HUES64 (cell line): Measurements from ENCODE around the gene DAND5. TPM values are rescaled to one million over a fixed set of nuclear protein-coding genes. Genes with fewer than 3 reads are reported as not detected.
A peak's percentile ranks its signal among the peaks of the same experiment; 100 is the strongest.

Experiments
- H3K27ac ChIP-seq: 2 replicates; pipeline ENCODE4 v1.7.0; 2013; ENCODE audit warnings: low read depth, low read length, inconsistent platforms
- H3K27me3 ChIP-seq: 2 replicates; pipeline ENCODE4 v1.6.1; 2013; ENCODE audit warnings: mild to moderate bottlenecking, low read length; ENCODE audit not compliant: insufficient read depth
- H3K36me3 ChIP-seq: 2 replicates; pipeline ENCODE4 v1.6.1; 2013; ENCODE audit warnings: mild to moderate bottlenecking, low read length; ENCODE audit not compliant: insufficient read depth
- H3K4me1 ChIP-seq: 2 replicates; pipeline ENCODE4 v1.6.1; 2013; ENCODE audit warnings: mild to moderate bottlenecking, low read length, moderate library complexity; ENCODE audit not compliant: insufficient read depth
- H3K4me3 ChIP-seq: 2 replicates; pipeline ENCODE4 v1.5.1; 2013; ENCODE audit warnings: mild to moderate bottlenecking, low read length, moderate library complexity
- H3K9ac ChIP-seq: 2 replicates; pipeline ENCODE4 v1.6.1; 2013; ENCODE audit warnings: mild to moderate bottlenecking, low read depth, low read length
- H3K9me3 ChIP-seq: 2 replicates; pipeline ENCODE4 v1.6.1; 2013; ENCODE audit warnings: low read depth, low read length; ENCODE audit not compliant: insufficient read depth
- WGBS: fragments of 150-250, 120-280 bp; methylation state at CpG from one replicate; pipeline ENCODE4 v1.1.7; 2013; ENCODE audit warnings: missing lambda C conversion rate; 5-methylcytosine and 5-hydroxymethylcytosine counted together
- polyA plus RNA-seq, 2 experiments: library from polyadenylated mRNA; stranded (reverse); fragments of 50-300 nt; gene quantifications; one replicate each; pipeline ENCODE4 v1.2.3, GENCODE V29; 2013

DAND5 gene, protein sequence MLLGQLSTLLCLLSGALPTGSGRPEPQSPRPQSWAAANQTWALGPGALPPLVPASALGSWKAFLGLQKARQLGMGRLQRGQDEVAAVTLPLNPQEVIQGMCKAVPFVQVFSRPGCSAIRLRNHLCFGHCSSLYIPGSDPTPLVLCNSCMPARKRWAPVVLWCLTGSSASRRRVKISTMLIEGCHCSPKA
- polyA plus RNA-seq (2013, experiment 1 of 2): not detected
- not detected for polyA plus RNA-seq (2013, experiment 2 of 2)

GRCh38 chr19:12969292-12969988 is at the start of gene DAND5:
Gene DAND5, plus strand, starts transcription at chr19:12969576. Its CDS starts 85 bp downstream, at chr19:12969661.
- Histone ChIP-seq H3K27ac (no peak within 1 kb of the TSS), H3K27me3 (no peaks in the 10 kb centered on the region), H3K4me1 (no peaks in the 10 kb centered on the region), H3K9me3 (no peaks in the 10 kb centered on the region), H3K4me3 (no peak within 1 kb of the TSS), H3K9ac (no peak within 1 kb of the TSS), H3K36me3 (no peaks in the 10 kb centered on the region)
- 74% methylated on average over 14 of the region's 14 CpGs for WGBS

- H3K27ac ChIP-seq: no peak overlapping the region
- WGBS: 92% methylated on average over 3 of the region's 3 CpGs
- peaks cover 39% of the 10 kb centered on the region for H3K36me3 ChIP-seq
- H3K27me3 ChIP-seq: peaks cover 13% of the 10 kb centered on the region
- no peak overlapping the region for H3K4me3 ChIP-seq
- H3K4me1 ChIP-seq: no peaks in the 10 kb centered on the region
- no peaks in the 10 kb centered on the region for H3K9me3 ChIP-seq
- no peak overlapping the region for H3K9ac ChIP-seq
These were observed 48.3 kb upstream of the DAND5 start for GRCh38 chr19:12921047-12921446.

DNA sequence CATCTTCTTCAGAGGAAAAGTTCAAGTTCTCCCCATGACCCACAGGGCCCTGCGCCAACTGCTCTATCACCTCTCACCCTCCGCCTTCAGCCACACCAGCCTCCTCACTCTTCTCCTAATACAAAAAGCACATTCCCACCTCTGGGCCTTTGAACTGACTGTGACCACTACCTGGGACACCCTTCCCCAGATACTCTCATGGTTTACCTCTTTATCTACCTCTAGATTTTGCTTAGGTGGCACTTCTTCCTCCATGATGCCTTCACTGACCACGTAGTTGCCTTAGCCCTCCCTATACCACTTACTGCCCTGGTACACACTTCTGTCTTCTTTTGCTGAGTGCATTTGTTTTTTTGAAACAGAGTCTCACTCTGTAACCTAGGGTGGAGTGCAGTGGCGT is 46.4 kb upstream of the DAND5 start:
- no peak overlapping the region for H3K9ac ChIP-seq

DNA sequence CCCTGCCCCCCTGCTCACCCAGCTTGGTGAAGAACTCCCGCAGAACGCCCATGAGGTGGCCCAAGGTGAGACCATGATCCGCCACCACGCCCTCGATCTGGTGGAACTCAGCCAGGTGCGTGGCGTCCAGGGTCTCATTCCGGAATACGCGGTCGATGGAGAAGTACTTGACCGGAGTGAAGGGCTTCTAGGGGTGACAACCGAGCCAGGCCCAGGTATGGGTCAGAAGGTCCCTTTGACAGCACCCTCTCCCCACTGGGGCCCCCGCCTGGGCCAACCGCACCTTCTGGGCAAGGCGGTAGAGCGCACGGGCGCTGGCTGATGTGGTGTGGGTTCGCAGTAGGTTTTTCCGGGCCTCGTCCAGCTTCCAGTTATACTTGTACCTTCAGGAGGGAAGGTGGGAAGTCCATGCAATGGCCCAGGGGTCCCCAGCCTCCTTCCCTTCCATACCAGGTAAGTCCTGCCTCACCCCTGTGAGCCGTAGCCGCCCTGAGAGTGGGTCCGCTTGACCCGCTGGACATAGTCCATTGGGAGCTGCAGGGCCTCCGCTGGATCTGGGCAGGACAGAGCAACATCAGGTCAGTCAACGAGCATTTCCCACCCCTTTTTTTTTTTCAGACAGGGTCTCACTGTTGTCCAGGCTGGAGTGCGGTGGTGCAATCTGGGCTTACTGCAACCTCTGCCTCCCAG is 44.6 kb upstream of the DAND5 start:
- H3K27me3 ChIP-seq: no peaks in the 10 kb centered on the region
- H3K36me3 ChIP-seq: peaks cover 72% of the 10 kb centered on the region
- no peak overlapping the region for H3K27ac ChIP-seq
- WGBS: 97% methylated on average over 29 of the region's 29 CpGs
- no peak overlapping the region for H3K9ac ChIP-seq
- H3K4me3 ChIP-seq: no peak overlapping the region
- no peaks in the 10 kb centered on the region for H3K9me3 ChIP-seq
- no peaks in the 10 kb centered on the region for H3K4me1 ChIP-seq

More for the DNA sequence above, 46.4 kb upstream of the DAND5 start:
- Histone ChIP-seq H3K4me1 (no peaks in the 10 kb centered on the region), H3K36me3 (peaks cover 54% of the 10 kb centered on the region), H3K27me3 (peaks cover 11% of the 10 kb centered on the region), H3K27ac (no peak overlapping the region), H3K4me3 (no peak overlapping the region), H3K9me3 (no peaks in the 10 kb centered on the region)
- 95% methylated on average over 4 of the region's 4 CpGs for WGBS

DNA sequence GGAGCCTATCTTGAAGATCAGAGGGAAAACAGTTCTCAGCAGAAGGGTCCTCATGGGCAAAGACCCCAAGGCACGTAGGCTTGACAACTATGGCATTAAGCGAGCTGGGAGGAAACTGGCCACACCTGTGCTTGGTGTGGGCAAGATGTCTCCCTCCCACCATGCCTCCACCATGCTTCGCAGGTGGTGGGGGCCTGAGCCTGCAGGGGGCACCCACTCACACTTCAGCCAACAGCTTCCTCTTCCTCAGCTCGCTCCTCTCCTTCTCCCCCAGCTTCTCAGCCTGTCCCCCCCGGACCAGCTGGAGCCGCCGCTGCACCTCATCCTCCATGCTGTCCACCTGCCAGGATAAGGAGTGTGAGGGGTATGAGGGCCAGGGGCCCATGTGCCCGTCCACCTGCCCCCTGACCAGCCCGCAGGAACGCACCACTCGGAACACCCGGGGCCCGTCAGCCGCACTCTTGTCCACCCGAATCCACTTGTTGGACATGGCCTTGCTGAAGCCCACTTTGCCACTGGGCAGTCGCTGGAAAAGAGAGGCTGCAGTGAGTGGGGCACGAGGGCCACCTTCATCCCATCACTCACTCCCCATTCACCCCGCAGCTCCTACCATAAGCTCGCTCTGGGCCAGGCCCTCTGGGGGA is 39.3 kb upstream of the DAND5 start:
- H3K27ac ChIP-seq: no peak overlapping the region
- no peaks in the 10 kb centered on the region for H3K9me3 ChIP-seq
- H3K4me1 ChIP-seq: no peaks in the 10 kb centered on the region; the same call in 1 of the 2 replicates
- WGBS: 97% methylated on average over 19 of the region's 19 CpGs
- no peak overlapping the region for H3K9ac ChIP-seq
- peaks cover 57% of the 10 kb centered on the region for H3K36me3 ChIP-seq
- H3K27me3 ChIP-seq: no peaks in the 10 kb centered on the region
- H3K4me3 ChIP-seq: no peak overlapping the region

DNA sequence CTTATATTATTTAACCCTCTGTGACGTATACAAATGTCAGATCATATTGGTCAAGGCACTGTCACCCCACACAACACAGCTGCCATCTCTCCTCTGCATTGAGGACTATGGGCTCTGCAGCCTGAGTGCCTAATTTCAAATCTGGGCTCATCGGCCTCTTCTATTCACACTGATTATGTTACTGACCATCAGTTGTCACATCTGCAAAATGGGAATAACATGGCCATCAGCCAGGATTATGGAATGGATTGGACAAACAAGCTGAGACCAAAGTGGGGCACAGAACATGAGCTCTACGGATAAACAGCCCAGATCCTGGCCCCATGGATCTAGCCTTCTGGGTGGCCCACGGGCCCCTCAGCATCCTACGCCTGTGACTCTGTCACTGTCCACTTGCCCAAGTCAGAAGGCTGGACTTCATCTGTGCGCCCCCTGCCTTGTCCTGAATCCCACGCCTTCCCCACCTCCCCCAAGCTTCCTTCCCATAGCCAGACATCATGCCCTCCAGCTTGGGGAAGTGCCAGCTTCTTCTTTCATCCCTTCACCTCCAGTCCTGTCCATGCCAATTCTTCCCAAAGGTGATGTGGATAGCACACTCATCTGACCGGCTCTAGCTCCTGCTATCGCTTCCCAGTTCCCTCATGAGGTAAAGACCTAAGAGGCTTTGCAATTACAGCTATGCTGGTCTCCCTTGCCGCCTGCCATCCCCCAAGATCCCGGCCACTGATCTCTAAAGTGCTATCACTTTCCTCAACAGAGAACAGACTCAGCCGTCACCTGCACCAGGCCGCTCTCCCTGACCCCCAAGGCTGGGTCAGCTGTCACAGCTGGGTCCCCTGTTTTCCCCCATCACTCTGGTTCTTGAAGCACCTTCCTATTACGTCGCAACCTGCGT is 36.7 kb upstream of the DAND5 start:
- peaks cover 39% of the 10 kb centered on the region for H3K36me3 ChIP-seq
- peak overlapping the region; percentile 87 for H3K9ac ChIP-seq
- H3K4me3 ChIP-seq: peak overlapping the region; percentile 97
- WGBS: 35% methylated on average over 16 of the region's 16 CpGs
- H3K27me3 ChIP-seq: no peaks in the 10 kb centered on the region
- H3K4me1 ChIP-seq: peaks cover 10% of the 10 kb centered on the region; the same call in 1 of the 2 replicates
- H3K27ac ChIP-seq: no peak overlapping the region
- no peaks in the 10 kb centered on the region for H3K9me3 ChIP-seq

- Histone ChIP-seq H3K9ac (peak within 1 kb of the TSS; percentile 87), H3K4me1 (peaks cover 10% of the 10 kb centered on the region; the same call in 1 of the 2 replicates), H3K27ac (no peak within 1 kb of the TSS), H3K9me3 (no peaks in the 10 kb centered on the region), H3K36me3 (peaks cover 30% of the 10 kb centered on the region), H3K27me3 (no peaks in the 10 kb centered on the region), H3K4me3 (peak within 1 kb of the TSS; percentile 97)
- 5% methylated on average over 51 of the region's 51 CpGs for WGBS
These were observed 35.9 kb upstream of the DAND5 start, which contains the start of gene FARSA for GRCh38 chr19:12933287-12934072. Gene FARSA, minus strand, starts transcription at chr19:12933711. Its CDS starts 15 bp downstream, at chr19:12933696.

- H3K4me3 ChIP-seq: no peak overlapping the region
- no peaks in the 10 kb centered on the region for H3K9me3 ChIP-seq
- peaks cover 25% of the 10 kb centered on the region for H3K36me3 ChIP-seq
- H3K27me3 ChIP-seq: no peaks in the 10 kb centered on the region
- 94% methylated on average over 10 of the region's 10 CpGs for WGBS
- H3K4me1 ChIP-seq: peaks cover 16% of the 10 kb centered on the region; the same call in 1 of the 2 replicates
- H3K9ac ChIP-seq: no peak overlapping the region
- H3K27ac ChIP-seq: no peak overlapping the region
These were observed 34.3 kb upstream of the DAND5 start for GRCh38 chr19:12935071-12935470.

DNA sequence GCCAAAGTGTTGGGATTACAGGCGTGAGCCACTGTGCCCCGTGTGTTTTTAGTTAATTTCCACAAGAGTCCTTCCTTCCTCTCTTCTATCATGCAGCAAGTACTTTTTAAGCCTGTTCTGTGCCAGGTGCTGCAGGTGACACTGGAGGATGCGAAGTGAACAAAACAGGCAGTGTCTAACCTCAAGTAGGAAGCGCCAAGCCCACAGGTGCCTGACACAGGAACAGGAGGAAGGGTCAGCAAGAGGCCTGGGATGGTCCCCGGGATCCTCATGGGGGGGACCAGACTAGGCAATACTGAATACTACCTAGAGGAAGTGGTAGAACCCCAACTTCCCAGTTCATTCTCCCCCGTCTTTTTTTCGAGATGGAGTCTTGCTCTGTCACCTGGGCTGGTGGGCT is 32.8 kb upstream of the DAND5 start:
- Histone ChIP-seq H3K36me3 (peaks cover 28% of the 10 kb centered on the region), H3K27ac (no peak overlapping the region), H3K9ac (no peak overlapping the region), H3K27me3 (no peaks in the 10 kb centered on the region), H3K9me3 (no peaks in the 10 kb centered on the region), H3K4me3 (no peak overlapping the region), H3K4me1 (peaks cover 17% of the 10 kb centered on the region; the same call in 1 of the 2 replicates)
- WGBS: 86% methylated on average over 7 of the region's 7 CpGs
